GM12864 (cell line): ENCODE results near the gene TPK1.

ENCODE experiments used
- DNase-seq: peaks from one replicate; pipeline ENCODE4 v3.0.0-alpha.2; 2011; ENCODE audit warnings: low read depth
- H3K4me3 ChIP-seq: 2 replicates; pipeline ENCODE4 v1.5.1; 2011; ENCODE audit warnings: mild to moderate bottlenecking, low read depth, low read length, control low read depth
- CTCF ChIP-seq: IDR thresholded peaks from 2 replicates; pipeline ENCODE4 v1.5.1; 2011; ENCODE audit warnings: low read depth, mild to moderate bottlenecking, moderate library complexity, low read length, control low read depth, inconsistent platforms; ENCODE audit errors: missing control alignments

The TPK1 gene

GRCh38 chr7:144629011-144629410 lies 206.8 kb downstream of the TPK1 start:
- no peak overlapping the region for H3K4me3 ChIP-seq
- TF ChIP-seq CTCF = no peak
- DNase-seq = no peak

- no peak for DNase-seq
- no peak overlapping the region for H3K4me3 ChIP-seq
- no peak for TF ChIP-seq CTCF
Measured at GRCh38 chr7:144628176-144628575, 207.7 kb downstream of the TPK1 start.

DNA sequence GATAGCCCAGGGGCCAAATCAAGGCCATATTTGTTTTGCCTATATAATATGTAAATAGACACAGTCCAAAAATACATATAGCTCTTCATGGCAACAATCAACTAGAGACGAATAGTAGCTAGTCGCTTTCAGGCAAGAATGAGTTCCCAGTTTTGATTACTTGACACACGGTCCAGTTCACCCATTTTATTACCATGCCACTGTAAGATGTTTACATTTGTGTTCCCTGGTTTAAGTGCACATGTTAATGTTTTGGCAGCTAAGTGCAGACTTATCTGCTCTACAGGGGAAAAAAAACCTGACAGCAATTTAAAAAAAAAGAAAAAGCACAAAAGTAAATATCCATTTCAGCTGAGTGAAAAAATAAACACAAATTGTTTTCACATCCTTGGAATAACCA lies 213.1 kb downstream of the TPK1 start:
- no peak overlapping the region for H3K4me3 ChIP-seq
- no peak for DNase-seq
- no peak for TF ChIP-seq CTCF

DNA sequence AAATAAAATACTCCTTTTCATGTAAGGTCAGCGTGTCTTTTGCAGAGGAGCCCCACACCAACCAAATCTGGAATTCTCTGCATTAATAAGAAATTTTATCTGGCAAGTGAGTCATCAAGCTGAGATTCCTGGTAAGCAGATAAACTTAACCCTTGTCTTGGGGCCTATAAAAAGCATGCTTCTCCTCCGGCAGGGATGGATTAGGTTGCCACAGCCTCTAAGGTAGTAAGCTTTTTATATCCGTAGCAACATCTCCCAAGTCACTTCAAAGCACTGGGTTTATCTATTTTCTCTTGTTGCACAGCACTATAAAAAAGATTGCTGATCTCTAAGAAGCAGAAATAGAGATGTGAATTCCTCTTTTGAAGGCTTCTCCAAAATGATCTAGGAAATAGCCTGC lies 229.6 kb downstream of the TPK1 start:
- DNase-seq = no peak
- H3K4me3 ChIP-seq = no peak overlapping the region
- TF ChIP-seq CTCF = no peak

DNA sequence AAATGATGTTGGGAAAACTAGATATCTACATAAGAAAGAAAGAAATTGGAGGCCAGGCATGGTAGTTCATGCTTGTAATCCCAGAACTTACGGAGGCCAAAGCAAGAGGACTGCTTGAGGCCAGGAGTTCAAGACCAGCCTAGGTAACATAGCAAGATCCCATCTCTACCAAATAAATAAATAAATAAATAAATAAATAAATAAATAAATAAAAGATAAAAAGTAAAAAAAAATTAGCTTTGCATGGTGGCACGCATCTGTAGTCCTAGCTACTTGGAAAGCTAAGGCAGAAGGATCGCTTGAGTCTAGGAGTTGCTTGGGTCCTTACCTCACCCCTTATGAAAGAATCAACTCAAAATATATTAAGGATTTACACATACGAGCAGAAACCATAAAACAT lies 238.9 kb downstream of the TPK1 start:
- H3K4me3 ChIP-seq = no peak overlapping the region
- no peak for DNase-seq

DNA sequence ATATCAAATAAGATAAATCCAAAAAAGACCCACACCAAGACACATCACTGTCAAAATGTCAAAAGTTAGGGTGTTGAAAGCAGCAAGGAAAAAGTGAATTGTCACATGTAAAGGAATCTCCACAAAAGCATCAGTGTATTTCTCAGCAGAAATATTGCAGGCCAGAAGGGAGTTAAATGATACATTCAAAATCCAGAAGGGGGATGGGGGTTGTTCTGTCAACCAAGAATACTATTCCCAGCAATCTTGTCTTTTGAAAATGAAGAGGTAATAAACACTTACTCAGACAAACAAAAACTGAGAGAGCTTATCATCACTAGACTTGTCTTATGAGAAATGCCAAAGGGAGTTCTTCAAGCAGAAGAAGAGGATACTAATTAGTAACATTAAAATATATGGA lies 241.3 kb downstream of the TPK1 start:
- H3K4me3 ChIP-seq = no peak overlapping the region
- no peak for TF ChIP-seq CTCF

More for the DNA sequence above, 238.9 kb downstream of the TPK1 start:
- TF ChIP-seq CTCF = no peak

GRCh38 chr7:144588559-144589051 lies 247.2 kb downstream of the TPK1 start:
- DNase-seq = no peak
- no peak overlapping the region for H3K4me3 ChIP-seq
- no peak for TF ChIP-seq CTCF

More for the DNA sequence above, 241.3 kb downstream of the TPK1 start:
- DNase-seq = no peak
